PC-9 (cell line): Measurements from ENCODE around the gene GNA12.

ENCODE experiments used
- CTCF ChIP-seq: fragments of 200-600 bp; sonication (generic); conservative IDR thresholded peaks from 2 replicates; pipeline ENCODE4 v1.6.1; 2017; ENCODE audit warnings: mixed run types, antibody characterized with exemption, mild to moderate bottlenecking, moderate library complexity
- EZH2 ChIP-seq: fragments of 200-600 bp; sonication (generic); IDR thresholded peaks from 2 replicates; pipeline ENCODE4 v1.8.0; 2017; ENCODE audit warnings: antibody characterized with exemption, low read depth

- TF ChIP-seq CTCF (no peak), EZH2 (no peak)
These were observed 62.0 kb downstream of the GNA12 start for GRCh38 chr7:2782121-2782520.
